ENCODE measurements around the gene SLC30A9.

SLC30A9 gene

DNA sequence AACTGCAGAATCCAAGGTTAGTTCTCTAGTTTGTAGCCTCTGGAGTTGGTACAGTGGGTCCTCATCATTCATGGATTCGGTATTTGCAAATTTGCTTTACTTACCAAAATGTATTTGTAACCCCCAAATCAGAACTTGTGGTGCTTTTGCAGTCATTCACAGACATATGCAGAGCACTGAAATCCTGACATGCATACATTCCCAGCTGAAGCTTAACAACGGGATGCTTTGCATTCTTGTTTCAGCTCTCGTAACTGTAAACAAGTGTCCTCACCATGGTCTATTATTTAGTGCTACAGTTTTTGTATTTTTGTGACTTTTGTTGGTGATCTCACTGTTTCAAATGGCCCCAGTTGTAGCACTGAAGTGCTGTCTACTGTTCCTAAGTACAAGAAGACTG lies 146.0 kb downstream of the SLC30A9 start:
- Histone ChIP-seq H3K79me2 (ENCODE audit: insufficient read depth, low read length) (peaks cover 93% of the 10 kb centered on the region), H3K9me2 (replicated peaks; ENCODE audit: insufficient read depth, low read length) (no peaks in the 10 kb centered on the region), H3K27ac (ENCODE audit: low read depth, low read length) (no peak overlapping the region), H3K4me2 (ENCODE audit: low read depth, low read length, poor library complexity, severe bottlenecking) (no peak overlapping the region), H3K9ac (ENCODE audit: low read length) (no peak overlapping the region), H3F3A (ENCODE audit: insufficient read depth) (no peaks in the 10 kb centered on the region), H2AFZ (ENCODE audit: low read depth, low read length, severe bottlenecking) (no peak overlapping the region), H3K4me3 (ENCODE audit: insufficient read depth, low read length, poor library complexity, severe bottlenecking) (no peak overlapping the region), H3K9me3 (ENCODE audit: insufficient read depth, low read length) (no peaks in the 10 kb centered on the region), H4K20me1 (ENCODE audit: low read depth, low read length) (peaks cover 23% of the 10 kb centered on the region; the same call in 1 of the 2 replicates), H3K36me3 (ENCODE audit: low read length) (peaks cover 11% of the 10 kb centered on the region; the same call in 1 of the 2 replicates), H3K27me3 (ENCODE audit: low read length) (no peaks in the 10 kb centered on the region)
- TF ChIP-seq, protein P1, sequence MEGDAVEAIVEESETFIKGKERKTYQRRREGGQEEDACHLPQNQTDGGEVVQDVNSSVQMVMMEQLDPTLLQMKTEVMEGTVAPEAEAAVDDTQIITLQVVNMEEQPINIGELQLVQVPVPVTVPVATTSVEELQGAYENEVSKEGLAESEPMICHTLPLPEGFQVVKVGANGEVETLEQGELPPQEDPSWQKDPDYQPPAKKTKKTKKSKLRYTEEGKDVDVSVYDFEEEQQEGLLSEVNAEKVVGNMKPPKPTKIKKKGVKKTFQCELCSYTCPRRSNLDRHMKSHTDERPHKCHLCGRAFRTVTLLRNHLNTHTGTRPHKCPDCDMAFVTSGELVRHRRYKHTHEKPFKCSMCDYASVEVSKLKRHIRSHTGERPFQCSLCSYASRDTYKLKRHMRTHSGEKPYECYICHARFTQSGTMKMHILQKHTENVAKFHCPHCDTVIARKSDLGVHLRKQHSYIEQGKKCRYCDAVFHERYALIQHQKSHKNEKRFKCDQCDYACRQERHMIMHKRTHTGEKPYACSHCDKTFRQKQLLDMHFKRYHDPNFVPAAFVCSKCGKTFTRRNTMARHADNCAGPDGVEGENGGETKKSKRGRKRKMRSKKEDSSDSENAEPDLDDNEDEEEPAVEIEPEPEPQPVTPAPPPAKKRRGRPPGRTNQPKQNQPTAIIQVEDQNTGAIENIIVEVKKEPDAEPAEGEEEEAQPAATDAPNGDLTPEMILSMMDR (IDR thresholded peaks at IDR 0.05; ENCODE audit: insufficient read depth, low read length, poor library complexity, severe bottlenecking) = no peak
- TF ChIP-seq EZH2phosphoT487 (conservative IDR thresholded peaks at IDR 0.05; ENCODE audit: low read length) = no peak

Data from SU-DHL-6 (cell line).